Stomach (tissue), 9 donors: ENCODE data around the gene VPS8. TPM values are rescaled to one million over a fixed set of nuclear protein-coding genes. Genes with fewer than 3 reads are reported as not detected.

Source experiments
- DNase-seq, 2 donors: peaks; one replicate each; pipeline versions ENCODE4 v3.0.0 to v3.0.0-alpha.2; 2013 to 2019
- H3K27ac ChIP-seq, 5 donors: fragments of 200-600 bp in 4 of 5; sonication (generic) in 4 of 5; one replicate each; pipeline ENCODE4 v1.5.1; 2013 to 2019; ENCODE audit warnings: mild to moderate bottlenecking in 1 of 5, moderate library complexity in 1 of 5
- H3K27me3 ChIP-seq, 3 donors: fragments of 200-600 bp; sonication (generic); one replicate each; pipeline ENCODE4 v1.5.1; 2017 to 2019; ENCODE audit warnings: mixed run types in 1 of 3
- H3K36me3 ChIP-seq, 4 donors: fragments of 200-600 bp; sonication (generic); 1 replicate in 3 of 4; 2 replicates in 1 of 4; pipeline ENCODE4 v1.5.1; 2016 to 2019
- H3K4me1 ChIP-seq, 4 donors: fragments of 200-600 bp; sonication (generic); one replicate each; pipeline ENCODE4 v1.5.1; 2016 to 2019
- H3K4me3 ChIP-seq, 4 donors: fragments of 200-600 bp; sonication (generic) in 3 of 4; one replicate each; pipeline ENCODE4 v1.5.1; 2016 to 2019; ENCODE audit warnings: mild to moderate bottlenecking in 1 of 4
- H3K9me3 ChIP-seq, 4 donors: fragments of 200-600 bp; sonication (generic); one replicate each; pipeline ENCODE4 v1.5.1; 2016 to 2019
- EP300 ChIP-seq: sonication (generic); formaldehyde crosslinking; IDR thresholded peaks from one replicate; pipeline ENCODE4 v1.6.1; 2017; ENCODE audit warnings: antibody characterized with exemption
- POLR2A ChIP-seq, 4 donors: fragments of 450-650 bp; IDR thresholded peaks; one replicate each; pipeline ENCODE4 v1.6.1; 2016; ENCODE audit warnings: antibody characterized with exemption in 4 of 4, control low read depth in 2 of 4, mild to moderate bottlenecking in 1 of 4, moderate library complexity in 1 of 4
- POLR2AphosphoS5 ChIP-seq, 3 donors: sonication (generic); formaldehyde crosslinking; IDR thresholded peaks; one replicate each; pipeline ENCODE4 v1.6.1; 2016; ENCODE audit warnings: antibody characterized with exemption in 3 of 3
- WGBS, 5 donors: extraction: QIAGEN DNeasy Blood & Tissue Kit in 3 of 5; methylation state at CpG; one replicate each; pipeline versions ENCODE4 v1.1.5 to v1.1.7; 2013 to 2018; 5-methylcytosine and 5-hydroxymethylcytosine counted together
- intact Hi-C: fragments of 100-400 bp; cut with DNase I; formaldehyde crosslinking; loops from one replicate; pipeline ENCODE4 v1.15.1; 2023; ENCODE audit warnings: low total_unique reads
- polyA plus RNA-seq, 3 donors: library from polyadenylated mRNA; stranded (reverse); fragments of 200-250 nt; gene quantifications; one replicate each; pipeline ENCODE4 v1.2.3, GENCODE V29; 2013
- total RNA-seq, 5 donors: library from RNA; depleted of rRNA; stranded (reverse); fragments of >200 nt; gene quantifications; one replicate each; pipeline versions ENCODE4 v1.1.0 to v1.2.3, GENCODE V29; 2014 to 2016
- TF ChIP-seq, protein P1 (sequence below), 7 experiments: fragments of 450-650 bp in 4 of 7; fragments of 200-600 bp in 3 of 7; sonication (generic) in 3 of 7; IDR thresholded peaks; one replicate each; pipeline ENCODE4 v1.5.1; 2016 to 2019; ENCODE audit warnings: antibody characterized with exemption in 7 of 7, control low read depth in 2 of 7, mild to moderate bottlenecking in 1 of 7
- donor health status: healthy with polysubstance abuse.
- donor health status: Bipolar disorder and iron deficiency.
- donor health status: healthy.

VPS8 gene
- total and polyA plus RNA-seq, 8 donors = 7.5 to 126 (median 37.5) TPM

DNA sequence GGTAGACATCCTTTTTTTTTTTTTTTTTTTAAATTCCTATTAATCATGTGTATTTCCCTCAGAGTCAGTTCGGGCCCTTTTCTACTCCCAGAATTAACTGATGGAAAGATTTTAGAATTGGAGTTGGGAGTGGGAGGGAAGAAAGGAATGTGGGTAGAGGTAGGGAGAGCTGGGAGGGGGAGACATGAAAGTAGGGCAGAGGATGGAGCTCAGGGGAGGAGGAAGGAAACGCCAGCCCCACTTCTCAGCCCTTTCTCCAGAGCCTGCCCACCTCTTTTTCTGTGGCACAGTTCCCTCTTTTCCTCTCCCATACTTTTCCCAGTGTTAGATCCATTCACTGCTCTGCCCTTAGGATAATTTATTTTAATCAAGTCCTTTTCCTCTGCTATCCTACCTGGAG lies 129.4 kb downstream of the VPS8 start:
- no peaks in the 10 kb centered on the region for H3K9me3 ChIP-seq
- 77 to 98% (median 89%) methylated on average over 2 of the region's 2 CpGs for WGBS, 5 donors
- peaks cover 0 to 85% (median 64%) of the 10 kb centered on the region in 4 donors for H3K36me3 ChIP-seq
- TF ChIP-seq EP300 (no peak), POLR2AphosphoS5 (IDR thresholded peaks at IDR 0.05) (no peak), POLR2A (IDR thresholded peaks at IDR 0.05) (no peak)
- TF ChIP-seq, protein P1, sequence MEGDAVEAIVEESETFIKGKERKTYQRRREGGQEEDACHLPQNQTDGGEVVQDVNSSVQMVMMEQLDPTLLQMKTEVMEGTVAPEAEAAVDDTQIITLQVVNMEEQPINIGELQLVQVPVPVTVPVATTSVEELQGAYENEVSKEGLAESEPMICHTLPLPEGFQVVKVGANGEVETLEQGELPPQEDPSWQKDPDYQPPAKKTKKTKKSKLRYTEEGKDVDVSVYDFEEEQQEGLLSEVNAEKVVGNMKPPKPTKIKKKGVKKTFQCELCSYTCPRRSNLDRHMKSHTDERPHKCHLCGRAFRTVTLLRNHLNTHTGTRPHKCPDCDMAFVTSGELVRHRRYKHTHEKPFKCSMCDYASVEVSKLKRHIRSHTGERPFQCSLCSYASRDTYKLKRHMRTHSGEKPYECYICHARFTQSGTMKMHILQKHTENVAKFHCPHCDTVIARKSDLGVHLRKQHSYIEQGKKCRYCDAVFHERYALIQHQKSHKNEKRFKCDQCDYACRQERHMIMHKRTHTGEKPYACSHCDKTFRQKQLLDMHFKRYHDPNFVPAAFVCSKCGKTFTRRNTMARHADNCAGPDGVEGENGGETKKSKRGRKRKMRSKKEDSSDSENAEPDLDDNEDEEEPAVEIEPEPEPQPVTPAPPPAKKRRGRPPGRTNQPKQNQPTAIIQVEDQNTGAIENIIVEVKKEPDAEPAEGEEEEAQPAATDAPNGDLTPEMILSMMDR (IDR thresholded peaks at IDR 0.05) = no peak
- no peak overlapping the region for H3K27ac ChIP-seq
- intact Hi-C loops = no loop called here
- no peak overlapping the region for H3K4me3 ChIP-seq
- H3K4me1 ChIP-seq = no peaks in the 10 kb centered on the region
- H3K27me3 ChIP-seq = no peaks in the 10 kb centered on the region
- no peak for DNase-seq

GRCh38 chr3:184942735-184943134 lies 130.8 kb downstream of the VPS8 start:
- TF ChIP-seq, protein P1 (IDR thresholded peaks at IDR 0.05) = no peak
- TF ChIP-seq POLR2A (IDR thresholded peaks at IDR 0.05) = no peak
- TF ChIP-seq POLR2AphosphoS5 (IDR thresholded peaks at IDR 0.05) = no peak
- TF ChIP-seq EP300 = no peak
- H3K36me3 ChIP-seq = peaks cover 0 to 78% (median 54%) of the 10 kb centered on the region in 4 donors
- WGBS, 5 donors = 89 to 96% (median 91%) methylated on average over 3 of the region's 3 CpGs
- H3K4me1 ChIP-seq = no peaks in the 10 kb centered on the region
- no peaks in the 10 kb centered on the region for H3K9me3 ChIP-seq
- no peak for DNase-seq
- no peaks in the 10 kb centered on the region for H3K27me3 ChIP-seq
- no peak overlapping the region for H3K27ac ChIP-seq
- H3K4me3 ChIP-seq = no peak overlapping the region
- intact Hi-C loops = no loop called here

- 85 to 92% (median 87%) methylated on average over 3 of the region's 3 CpGs for WGBS, 5 donors
- no peak for DNase-seq
- TF ChIP-seq, protein P1 (IDR thresholded peaks at IDR 0.05) = no peak
- TF ChIP-seq POLR2AphosphoS5 (IDR thresholded peaks at IDR 0.05) (no peak), POLR2A (IDR thresholded peaks at IDR 0.05) (no peak), EP300 (no peak)
- H3K4me1 ChIP-seq = no peaks in the 10 kb centered on the region
- no peaks in the 10 kb centered on the region for H3K9me3 ChIP-seq
- H3K4me3 ChIP-seq = no peak overlapping the region
- H3K36me3 ChIP-seq = peaks cover 0 to 77% (median 47%) of the 10 kb centered on the region in 4 donors
- no peak overlapping the region for H3K27ac ChIP-seq
- intact Hi-C loops = no loop called here
- no peaks in the 10 kb centered on the region for H3K27me3 ChIP-seq
Observed at GRCh38 chr3:184944241-184944640, 132.3 kb downstream of the VPS8 start.

GRCh38 chr3:184945886-184946625 lies 134.1 kb downstream of the VPS8 start:
- no peak overlapping the region for H3K27ac ChIP-seq
- H3K36me3 ChIP-seq = peaks cover 0 to 75% (median 33%) of the 10 kb centered on the region in 4 donors
- TF ChIP-seq EP300 (no peak), POLR2AphosphoS5 (IDR thresholded peaks at IDR 0.05) (no peak), POLR2A (IDR thresholded peaks at IDR 0.05) (no peak)
- TF ChIP-seq, protein P1 (IDR thresholded peaks at IDR 0.05) = no peak
- H3K27me3 ChIP-seq = no peaks in the 10 kb centered on the region
- intact Hi-C loops = no loop called here
- 76 to 91% (median 87%) methylated on average over 7 of the region's 7 CpGs for WGBS, 5 donors
- no peaks in the 10 kb centered on the region for H3K9me3 ChIP-seq
- no peak overlapping the region for H3K4me3 ChIP-seq
- DNase-seq = no peak
- H3K4me1 ChIP-seq = no peaks in the 10 kb centered on the region
